ENCODE measurements around the gene ZNF780B.

Gene ZNF780B

GRCh38 chr19:39987167-39987566 lies 68.9 kb downstream of the ZNF780B start:
- no peak for TF ChIP-seq CTCF (IDR thresholded peaks at IDR 0.05; ENCODE audit: poor library complexity, severe bottlenecking)
- Histone ChIP-seq H3K9me3 (ENCODE audit: severe bottlenecking) (peaks cover 9% of the 10 kb centered on the region), H3K4me1 (ENCODE audit: insufficient read depth, poor library complexity, severe bottlenecking) (no peaks in the 10 kb centered on the region), H3K27ac (ENCODE audit: poor library complexity, severe bottlenecking) (no peak overlapping the region), H3K27me3 (ENCODE audit: insufficient read depth, poor library complexity, severe bottlenecking) (no peaks in the 10 kb centered on the region), H3K36me3 (ENCODE audit: low read depth) (peaks cover 16% of the 10 kb centered on the region), H3K4me3 (ENCODE audit: severe bottlenecking) (no peak overlapping the region)
- ATAC-seq (ENCODE audit: low read depth) (no peak), DNase-seq (ENCODE audit: low spot score) (no peak)

GRCh38 chr19:39986643-39987042 lies 69.4 kb downstream of the ZNF780B start:
- ATAC-seq (ENCODE audit: low read depth) (no peak), DNase-seq (ENCODE audit: low spot score) (no peak)
- Histone ChIP-seq H3K9me3 (ENCODE audit: severe bottlenecking) (peaks cover 9% of the 10 kb centered on the region), H3K4me3 (ENCODE audit: severe bottlenecking) (no peak overlapping the region), H3K36me3 (ENCODE audit: low read depth) (peaks cover 19% of the 10 kb centered on the region), H3K27ac (ENCODE audit: poor library complexity, severe bottlenecking) (no peak overlapping the region), H3K27me3 (ENCODE audit: insufficient read depth, poor library complexity, severe bottlenecking) (no peaks in the 10 kb centered on the region), H3K4me1 (ENCODE audit: insufficient read depth, poor library complexity, severe bottlenecking) (no peaks in the 10 kb centered on the region)
- TF ChIP-seq CTCF (IDR thresholded peaks at IDR 0.05; ENCODE audit: poor library complexity, severe bottlenecking), result no peak

- H3K27me3 ChIP-seq (ENCODE audit: insufficient read depth, poor library complexity, severe bottlenecking), result no peaks in the 10 kb centered on the region
- H3K9me3 ChIP-seq (ENCODE audit: severe bottlenecking), result peaks cover 9% of the 10 kb centered on the region
- no peaks in the 10 kb centered on the region for H3K4me1 ChIP-seq (ENCODE audit: insufficient read depth, poor library complexity, severe bottlenecking)
- peaks cover 46% of the 10 kb centered on the region for H3K36me3 ChIP-seq (ENCODE audit: low read depth)
- DNase-seq (ENCODE audit: low spot score) (no peak), ATAC-seq (ENCODE audit: low read depth) (no peak)
- no peak for TF ChIP-seq CTCF (IDR thresholded peaks at IDR 0.05; ENCODE audit: poor library complexity, severe bottlenecking)
- H3K4me3 ChIP-seq (ENCODE audit: severe bottlenecking), result no peak overlapping the region
- no peak overlapping the region for H3K27ac ChIP-seq (ENCODE audit: poor library complexity, severe bottlenecking)
Observed at GRCh38 chr19:39983695-39984300, 72.2 kb downstream of the ZNF780B start.

- ATAC-seq (ENCODE audit: low read depth), result no peak
- Histone ChIP-seq H3K9me3 (ENCODE audit: severe bottlenecking) (peaks cover 9% of the 10 kb centered on the region), H3K27me3 (ENCODE audit: insufficient read depth, poor library complexity, severe bottlenecking) (no peaks in the 10 kb centered on the region), H3K4me1 (ENCODE audit: insufficient read depth, poor library complexity, severe bottlenecking) (no peaks in the 10 kb centered on the region), H3K4me3 (ENCODE audit: severe bottlenecking) (no peak overlapping the region), H3K27ac (ENCODE audit: poor library complexity, severe bottlenecking) (no peak overlapping the region), H3K36me3 (ENCODE audit: low read depth) (peaks cover 52% of the 10 kb centered on the region)
- TF ChIP-seq CTCF (IDR thresholded peaks at IDR 0.05; ENCODE audit: poor library complexity, severe bottlenecking), result no peak
- no peak for DNase-seq (ENCODE audit: low spot score)
Observed at GRCh38 chr19:39982883-39983282, 73.1 kb downstream of the ZNF780B start.
